MG63 (cell line): ENCODE measurements around the gene TMEM198. TPM values are rescaled to one million over a fixed set of nuclear protein-coding genes. Genes with fewer than 3 reads are reported as not detected.

Experiments used
- DNase-seq: peaks from one replicate; pipeline ENCODE4 v3.0.0-alpha.2; 2020
- H3K27me3 ChIP-seq: fragments of 250-450 bp; sonication (Bioruptor Pico); 2 replicates; pipeline ENCODE4 v1.5.1; 2020; ENCODE audit warnings: mild to moderate bottlenecking, moderate library complexity
- H3K36me3 ChIP-seq: fragments of 250-450 bp; sonication (Bioruptor Pico); 2 replicates; pipeline ENCODE4 v1.5.1; 2020; ENCODE audit warnings: mild to moderate bottlenecking, moderate library complexity
- H3K4me3 ChIP-seq: fragments of 250-450 bp; sonication (Bioruptor Pico); 2 replicates; pipeline ENCODE4 v1.5.1; 2020; ENCODE audit warnings: mild to moderate bottlenecking, moderate library complexity
- H3K9me3 ChIP-seq: fragments of 250-450 bp; sonication (Bioruptor Pico); 2 replicates; pipeline ENCODE4 v1.5.1; 2020; ENCODE audit warnings: mild to moderate bottlenecking, moderate library complexity
- total RNA-seq: library from RNA; depleted of rRNA; stranded (reverse); fragments of >200 nt; shearing (Covaris generic); gene quantifications from 2 replicates; pipeline ENCODE4 v1.2.3, GENCODE V29; 2014; ENCODE audit warnings: low replicate concordance; rRNA removed

TMEM198 gene
- 5.1 and 5.9 TPM in 2 replicates for total RNA-seq

- Histone ChIP-seq H3K9me3 (no peaks in the 10 kb centered on the region), H3K27me3 (no peaks in the 10 kb centered on the region), H3K4me3 (peak within 1 kb of the TSS; percentile 58), H3K36me3 (peaks cover 15% of the 10 kb centered on the region)
- DNase-seq = peak; percentile 98
Observed at GRCh38 chr2:219543596-219544358, at the start of gene TMEM198, which contains the start of gene CHPF. TMEM198 (plus strand) TSS chr2:219544028; CDS start chr2:219544728, 700 bp downstream. CHPF (minus strand) TSS chr2:219543809; CDS start chr2:219543538, 271 bp downstream.

- Histone ChIP-seq H3K9me3 (no peaks in the 10 kb centered on the region), H3K27me3 (no peaks in the 10 kb centered on the region), H3K36me3 (no peaks in the 10 kb centered on the region), H3K4me3 (no peak overlapping the region)
- DNase-seq = no peak
Observed at GRCh38 chr2:219494952-219495530, 48.8 kb upstream of the TMEM198 start.

- H3K4me3 ChIP-seq = no peak overlapping the region
- no peaks in the 10 kb centered on the region for H3K27me3 ChIP-seq
- no peaks in the 10 kb centered on the region for H3K9me3 ChIP-seq
- H3K36me3 ChIP-seq = no peaks in the 10 kb centered on the region
- DNase-seq = peak; percentile 47
Observed at GRCh38 chr2:219495531-219496122, 48.2 kb upstream of the TMEM198 start.

- Histone ChIP-seq H3K27me3 (no peaks in the 10 kb centered on the region), H3K36me3 (no peaks in the 10 kb centered on the region; the same call in 1 of the 2 replicates), H3K9me3 (no peaks in the 10 kb centered on the region), H3K4me3 (no peak overlapping the region)
- no peak for DNase-seq
Observed at GRCh38 chr2:219496247-219496824, 47.5 kb upstream of the TMEM198 start.

- H3K36me3 ChIP-seq = peaks cover 3% of the 10 kb centered on the region; the same call in 1 of the 2 replicates
- no peak for DNase-seq
- no peak overlapping the region for H3K4me3 ChIP-seq
- no peaks in the 10 kb centered on the region for H3K9me3 ChIP-seq
- no peaks in the 10 kb centered on the region for H3K27me3 ChIP-seq
Observed at GRCh38 chr2:219496825-219497494, 46.9 kb upstream of the TMEM198 start.

GRCh38 chr2:219497495-219498279 is 46.1 kb upstream of the TMEM198 start:
- Histone ChIP-seq H3K27me3 (no peaks in the 10 kb centered on the region), H3K4me3 (peak overlapping the region; percentile 73), H3K36me3 (peaks cover 3% of the 10 kb centered on the region; the same call in 1 of the 2 replicates), H3K9me3 (no peaks in the 10 kb centered on the region)
- peak; percentile 73 for DNase-seq

GRCh38 chr2:219498280-219499057 is 45.4 kb upstream of the TMEM198 start, which contains the start of gene GMPPA:
GMPPA (plus strand) TSS chr2:219498891; CDS start chr2:219499976, 1,085 bp downstream.
- H3K36me3 ChIP-seq = peaks cover 3% of the 10 kb centered on the region; the same call in 1 of the 2 replicates
- peak; percentile 95 for DNase-seq
- no peaks in the 10 kb centered on the region for H3K27me3 ChIP-seq
- peak within 1 kb of the TSS; percentile 73 for H3K4me3 ChIP-seq
- no peaks in the 10 kb centered on the region for H3K9me3 ChIP-seq

- H3K4me3 ChIP-seq = peak overlapping the region; percentile 73
- H3K27me3 ChIP-seq = no peaks in the 10 kb centered on the region
- peaks cover 3% of the 10 kb centered on the region; the same call in 1 of the 2 replicates for H3K36me3 ChIP-seq
- H3K9me3 ChIP-seq = no peaks in the 10 kb centered on the region
- DNase-seq = no peak
Observed at GRCh38 chr2:219499058-219499307, 44.8 kb upstream of the TMEM198 start.

GRCh38 chr2:219499555-219499954 is 44.3 kb upstream of the TMEM198 start:
- H3K4me3 ChIP-seq = peak overlapping the region; percentile 73

GRCh38 chr2:219500135-219500534 is 43.7 kb upstream of the TMEM198 start:
- no peak overlapping the region for H3K4me3 ChIP-seq
- H3K27me3 ChIP-seq = no peaks in the 10 kb centered on the region
- no peaks in the 10 kb centered on the region for H3K9me3 ChIP-seq
- peaks cover 3% of the 10 kb centered on the region; the same call in 1 of the 2 replicates for H3K36me3 ChIP-seq
- DNase-seq = no peak

More at GRCh38 chr2:219499555-219499954, 44.3 kb upstream of the TMEM198 start:
- Histone ChIP-seq H3K9me3 (no peaks in the 10 kb centered on the region), H3K27me3 (no peaks in the 10 kb centered on the region), H3K36me3 (peaks cover 3% of the 10 kb centered on the region; the same call in 1 of the 2 replicates)
- DNase-seq = no peak

GRCh38 chr2:219501849-219502248 is 42.0 kb upstream of the TMEM198 start:
- Histone ChIP-seq H3K27me3 (no peaks in the 10 kb centered on the region), H3K36me3 (peaks cover 3% of the 10 kb centered on the region; the same call in 1 of the 2 replicates)

GRCh38 chr2:219502618-219503017 is 41.2 kb upstream of the TMEM198 start:
- H3K36me3 ChIP-seq = peaks cover 3% of the 10 kb centered on the region; the same call in 1 of the 2 replicates
- no peaks in the 10 kb centered on the region for H3K27me3 ChIP-seq
- no peak overlapping the region for H3K4me3 ChIP-seq
- no peaks in the 10 kb centered on the region for H3K9me3 ChIP-seq
- DNase-seq = no peak

More at GRCh38 chr2:219501849-219502248, 42.0 kb upstream of the TMEM198 start:
- no peaks in the 10 kb centered on the region for H3K9me3 ChIP-seq
- DNase-seq = no peak
- no peak overlapping the region for H3K4me3 ChIP-seq

- peaks cover 3% of the 10 kb centered on the region; the same call in 1 of the 2 replicates for H3K36me3 ChIP-seq
- no peaks in the 10 kb centered on the region for H3K9me3 ChIP-seq
- H3K27me3 ChIP-seq = peaks cover 4% of the 10 kb centered on the region
- no peak overlapping the region for H3K4me3 ChIP-seq
- DNase-seq = no peak
Observed at GRCh38 chr2:219505585-219505984, 38.2 kb upstream of the TMEM198 start.

GRCh38 chr2:219506153-219506801 is 37.6 kb upstream of the TMEM198 start:
- H3K9me3 ChIP-seq = no peaks in the 10 kb centered on the region
- no peak overlapping the region for H3K4me3 ChIP-seq
- peaks cover 3% of the 10 kb centered on the region; the same call in 1 of the 2 replicates for H3K36me3 ChIP-seq
- DNase-seq = no peak
- peaks cover 8% of the 10 kb centered on the region for H3K27me3 ChIP-seq
